Esophagus muscularis mucosa (tissue), 3 donors: ENCODE measurements around the gene TMEM131L.

Source experiments
- CTCF ChIP-seq, 3 experiments: fragments of 200-600 bp in 2 of 3; fragments of 450-650 bp in 1 of 3; sonication (generic) in 2 of 3; IDR thresholded peaks; one replicate each; pipeline ENCODE4 v1.5.1; 2017 to 2019; ENCODE audit warnings: antibody characterized with exemption in 3 of 3, mild to moderate bottlenecking in 2 of 3, moderate library complexity in 1 of 3
- EP300 ChIP-seq: sonication (generic); formaldehyde crosslinking; IDR thresholded peaks from one replicate; pipeline ENCODE4 v1.6.1; 2017; ENCODE audit warnings: antibody characterized with exemption

DNA sequence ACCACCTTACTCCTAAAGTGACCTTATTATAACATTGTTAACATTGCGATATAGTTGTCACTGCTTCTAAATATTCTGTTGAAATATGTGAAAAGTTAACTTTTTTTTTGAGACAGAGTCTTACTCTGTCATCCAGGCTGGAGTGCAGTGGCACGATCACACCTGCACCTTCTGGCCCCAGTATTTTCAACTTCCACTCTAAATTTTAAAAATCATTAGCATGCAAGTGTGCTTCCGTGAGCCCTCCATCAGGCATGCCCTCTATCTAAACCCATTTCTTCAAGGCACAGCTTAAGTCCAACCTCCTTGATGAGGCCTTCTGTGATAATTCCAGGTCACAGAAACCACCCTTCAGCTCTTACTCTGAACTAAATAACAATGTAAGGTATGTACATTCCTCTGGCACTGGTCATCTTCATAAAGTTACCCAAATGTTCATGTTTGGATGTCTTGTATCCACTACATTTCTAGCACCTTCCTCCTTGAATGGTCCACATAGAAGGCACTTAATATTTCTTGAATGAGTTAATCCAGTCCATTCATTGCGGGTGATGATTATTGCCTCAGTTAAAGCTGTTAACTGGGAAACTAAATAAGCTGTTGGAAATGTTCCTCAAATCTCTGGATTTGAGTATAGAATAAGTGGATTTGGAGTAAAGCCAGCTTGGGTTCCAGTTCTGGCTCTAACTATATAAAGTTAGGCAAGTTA, 38.6 kb upstream of the TMEM131L start:
- no peak for TF ChIP-seq EP300
- TF ChIP-seq CTCF (IDR thresholded peaks at IDR 0.05), result no peak
